ENCODE measurements around the gene BOLA2.
A peak's percentile ranks its signal among the peaks of the same experiment; 100 is the strongest.
"Not testable (repeated sequence)": the region's sequence is repeated elsewhere in the genome, so short reads cannot be mapped to it uniquely, and the experiment has no call there.

BOLA2 gene

DNA sequence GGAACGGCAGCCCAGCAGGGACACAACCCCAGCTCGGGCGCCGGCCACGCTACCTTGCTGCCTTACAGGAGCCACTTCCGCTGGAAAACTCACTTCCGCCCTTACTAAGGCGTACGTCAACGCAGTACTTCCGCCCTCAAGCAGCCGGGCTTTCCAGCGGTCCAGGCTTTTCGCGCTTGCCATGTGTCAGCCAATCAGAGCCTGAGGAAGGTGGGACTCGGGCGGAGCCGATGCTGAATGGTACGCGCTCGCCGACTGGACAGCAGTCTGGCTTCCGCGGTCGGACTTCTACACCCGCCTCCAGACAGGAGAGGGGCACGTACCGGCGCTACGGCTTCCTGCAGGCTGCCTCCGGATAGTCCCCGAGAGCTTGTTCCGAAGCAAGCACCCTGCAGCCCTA is at the start of gene BOLA2, which contains the start of gene SLX1B:
BOLA2 (minus strand) TSS at position 83 of the 400 bp plus-strand sequence. CDS start 98 bp downstream, outside the sequence.
SLX1B (plus strand) TSS at position 265 of the 400 bp plus-strand sequence.
- peak; percentile 95 for FAIRE-seq

DNA sequence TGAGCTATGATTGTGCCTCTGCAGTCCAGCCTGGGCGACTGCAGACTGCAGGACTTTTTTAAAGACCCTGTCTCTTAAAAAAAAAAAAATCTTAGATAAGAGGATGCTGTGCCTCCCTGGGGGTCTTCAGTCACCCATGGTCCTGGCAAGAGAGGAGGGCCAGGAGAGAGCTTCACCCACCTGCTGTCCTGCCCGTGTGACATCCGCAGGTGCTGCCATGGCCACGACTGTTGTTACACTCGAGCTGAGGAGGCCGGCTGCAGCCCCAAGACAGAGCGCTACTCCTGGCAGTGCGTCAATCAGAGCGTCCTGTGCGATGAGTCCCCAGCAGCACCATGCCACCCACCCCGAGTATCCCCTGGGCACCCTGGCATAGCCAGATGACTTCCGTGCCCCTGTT is 28.1 kb upstream of the BOLA2 start:
- not testable (repeated sequence) for FAIRE-seq

DNA sequence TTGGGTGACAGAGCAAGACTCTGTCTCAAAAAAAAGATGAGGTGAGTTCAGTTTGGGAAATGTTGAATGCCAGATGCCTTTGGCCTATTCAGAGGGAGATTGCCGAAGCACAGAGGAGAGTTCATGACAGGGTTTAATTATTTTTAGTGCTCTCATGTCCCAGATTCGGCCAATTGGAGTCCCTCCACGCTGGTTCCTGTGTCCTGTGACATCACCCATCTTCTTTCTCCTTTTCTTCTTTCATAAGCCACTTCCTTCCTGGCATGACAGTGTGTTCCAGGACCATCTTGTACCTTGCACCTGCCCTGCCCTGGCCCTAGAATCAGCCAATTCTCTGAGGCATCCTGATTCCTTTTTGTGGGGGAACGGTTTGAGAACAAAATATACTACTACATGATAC is 17.9 kb upstream of the BOLA2 start:
- FAIRE-seq, result not testable (repeated sequence)

- not testable (repeated sequence) for FAIRE-seq
Observed at GRCh38 chr16:29469660-29470059, 15.5 kb upstream of the BOLA2 start.

DNA sequence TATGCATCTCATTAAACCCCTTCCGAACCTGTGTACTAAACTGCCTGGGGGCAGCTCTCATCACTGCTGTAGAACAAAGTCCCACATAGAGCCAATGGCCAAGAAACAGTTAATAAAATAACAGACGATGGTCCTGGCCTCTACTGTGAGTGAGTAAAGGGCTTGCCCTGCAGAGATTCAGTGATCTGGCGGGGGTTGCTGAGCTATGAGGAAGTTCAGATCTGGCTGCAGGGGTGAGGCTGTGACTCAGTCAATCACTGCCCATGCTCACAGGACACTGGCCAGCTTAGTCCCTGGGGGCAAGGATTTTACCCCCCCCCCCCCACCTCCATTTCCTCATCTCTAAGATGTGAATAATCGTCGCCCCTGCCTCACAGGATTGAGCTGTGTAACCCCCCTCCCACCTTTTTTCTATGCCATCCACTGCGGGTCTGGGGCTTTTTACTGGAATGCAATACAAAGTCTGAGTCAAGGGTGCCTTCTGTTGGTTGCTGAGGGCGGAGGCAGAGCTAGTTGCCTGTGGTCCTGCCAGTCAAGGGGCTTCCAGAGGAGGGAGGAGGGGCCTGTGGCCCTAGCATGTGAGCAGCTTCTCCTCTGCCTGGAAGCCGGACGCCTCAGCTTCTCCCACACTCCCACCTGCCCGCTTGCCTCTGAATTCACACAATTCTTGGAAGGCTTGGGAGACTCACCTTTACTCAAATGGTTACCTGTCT is 13.7 kb upstream of the BOLA2 start:
- not testable (repeated sequence) for FAIRE-seq

GRCh38 chr16:29466904-29467303 is 12.8 kb upstream of the BOLA2 start:
- not testable (repeated sequence) for FAIRE-seq

- not testable (repeated sequence) for FAIRE-seq
Observed at GRCh38 chr16:29465985-29466824, 12.1 kb upstream of the BOLA2 start.

GRCh38 chr16:29460647-29461030 is 6.5 kb upstream of the BOLA2 start:
- FAIRE-seq, result not testable (repeated sequence)

GRCh38 chr16:29459706-29460646 is 5.8 kb upstream of the BOLA2 start, which contains the start of gene SULT1A4:
Gene SULT1A4, plus strand, starts transcription at chr16:29459913. Its CDS starts 1,473 bp downstream, at chr16:29461386.
- not testable (repeated sequence) for FAIRE-seq

DNA sequence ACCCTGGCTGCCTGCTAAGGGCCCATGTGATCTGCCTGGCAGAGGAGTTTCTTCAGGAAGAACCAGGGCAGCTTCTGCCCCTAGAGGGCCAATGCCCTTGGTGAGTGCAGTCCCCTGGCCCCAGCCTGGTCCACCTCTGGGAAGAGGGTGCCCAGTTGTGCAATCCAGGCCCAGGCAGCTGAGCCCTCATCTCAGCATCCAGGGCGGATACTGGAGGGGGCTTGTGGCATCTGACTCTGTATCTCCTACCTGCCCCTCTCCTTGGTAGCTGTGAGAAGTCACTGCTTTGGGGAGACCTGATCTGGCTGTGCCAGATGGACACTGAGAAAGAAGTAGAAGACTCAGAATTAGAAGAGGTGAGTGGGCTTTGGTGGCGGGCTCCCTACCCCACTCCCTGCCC is 3.5 kb upstream of the BOLA2 start:
- not testable (repeated sequence) for FAIRE-seq

DNA sequence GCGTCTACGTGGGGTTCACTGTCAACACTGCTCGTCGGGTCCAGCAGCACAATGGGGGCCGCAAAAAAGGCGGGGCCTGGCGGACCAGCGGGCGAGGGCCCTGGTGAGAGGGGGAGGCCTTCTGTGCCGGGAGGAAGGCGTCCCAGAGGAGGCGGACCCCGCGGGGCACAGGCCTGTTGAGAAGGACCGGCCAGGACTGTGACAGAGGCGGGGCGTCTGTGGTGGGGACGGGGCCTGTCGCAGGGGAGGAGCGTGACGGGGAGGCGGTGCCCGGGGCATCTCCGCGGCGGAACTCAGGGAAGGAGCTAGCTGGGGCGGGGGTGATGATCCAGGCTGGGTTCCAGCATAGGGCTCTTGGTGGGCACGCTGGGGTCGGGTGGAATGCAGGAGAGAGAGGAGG is 677 bp upstream of the BOLA2 start:
- not testable (repeated sequence) for FAIRE-seq

DNA sequence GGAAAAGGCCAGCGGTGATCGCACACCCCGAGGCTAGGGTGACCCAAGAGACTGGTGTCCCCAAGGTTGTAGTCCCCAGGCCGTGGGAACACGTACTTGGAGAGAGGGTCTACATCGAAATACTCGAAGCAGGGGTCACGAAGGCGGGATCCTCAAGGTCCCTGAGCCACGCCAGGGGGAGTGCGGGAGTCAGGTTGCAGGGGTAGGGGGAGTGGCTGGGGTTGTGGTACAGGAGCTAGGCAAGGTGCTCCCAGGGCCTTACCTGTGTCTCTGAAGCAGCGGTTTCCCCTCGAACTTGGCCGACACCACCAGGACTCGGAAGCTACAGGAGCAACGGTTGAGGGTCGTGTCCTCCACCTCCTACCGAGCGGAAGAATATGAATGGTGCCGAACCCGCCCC is 397 bp downstream of the BOLA2 start:
- FAIRE-seq, result not testable (repeated sequence)

- not testable (repeated sequence) for FAIRE-seq
Observed at GRCh38 chr16:29425390-29425789, 28.8 kb downstream of the BOLA2 start.

- not testable (repeated sequence) for FAIRE-seq
Observed at GRCh38 chr16:29423587-29423986, 30.6 kb downstream of the BOLA2 start.

DNA sequence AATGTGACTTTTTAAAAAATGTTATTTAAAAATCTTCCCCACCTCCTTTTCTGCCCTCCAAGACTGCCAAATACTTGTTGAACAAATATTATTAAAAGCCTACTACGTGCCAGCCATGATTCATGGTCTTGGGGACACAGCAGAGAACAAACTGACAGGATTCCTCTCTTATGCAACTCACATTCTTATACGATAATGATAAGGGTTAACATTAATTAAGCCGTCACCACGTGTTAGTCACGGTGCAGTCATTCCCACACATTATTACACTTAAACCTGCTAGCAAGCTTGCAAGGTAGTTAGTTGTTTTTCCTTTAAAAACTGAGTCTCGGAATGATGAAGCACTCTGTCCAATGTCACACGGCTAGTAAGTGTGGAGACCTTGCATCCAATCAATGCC is 48.9 kb downstream of the BOLA2 start:
- FAIRE-seq, result not testable (repeated sequence)

Measured in colon (tissue), 2 donors.